Ascending aorta (tissue), 2 donors: ENCODE data around the gene HAL. TPM values are rescaled to one million over a fixed set of nuclear protein-coding genes. Genes with fewer than 3 reads are reported as not detected.

Experiments used
- DNase-seq, 2 donors: peaks; one replicate each; pipeline ENCODE4 v3.0.0-alpha.2; 2019; ENCODE audit warnings: low spot score in 2 of 2
- H3K27ac ChIP-seq, 2 donors: fragments of 200-600 bp; sonication (generic); one replicate each; pipeline ENCODE4 v1.5.1; 2016 to 2017; ENCODE audit warnings: mild to moderate bottlenecking in 1 of 2
- H3K27me3 ChIP-seq: fragments of 200-600 bp; sonication (generic); one replicate; pipeline ENCODE4 v1.5.1; 2017
- H3K36me3 ChIP-seq, 2 donors: fragments of 200-600 bp; sonication (generic); one replicate each; pipeline ENCODE4 v1.5.1; 2016
- H3K4me1 ChIP-seq, 2 donors: fragments of 200-600 bp; sonication (generic); one replicate each; pipeline ENCODE4 v1.5.1; 2016 to 2017; ENCODE audit warnings: mild to moderate bottlenecking in 1 of 2
- H3K4me3 ChIP-seq, 2 donors: fragments of 200-600 bp; sonication (generic); one replicate each; pipeline ENCODE4 v1.5.1; 2016 to 2017; ENCODE audit warnings: mild to moderate bottlenecking in 1 of 2
- H3K9me3 ChIP-seq, 2 donors: fragments of 200-600 bp; sonication (generic); one replicate each; pipeline ENCODE4 v1.5.1; 2016
- intact Hi-C: fragments of 100-400 bp; cut with DNase I; formaldehyde crosslinking; loops from one replicate; pipeline ENCODE4 v1.15.1; 2023
- total RNA-seq: library from RNA; depleted of rRNA; stranded (reverse); fragments of >200 nt; gene quantifications from one replicate; pipeline ENCODE4 v1.1.0, GENCODE V29; 2016
- TF ChIP-seq, protein P1 (sequence below), 3 experiments: fragments of 200-600 bp in 2 of 3; fragments of 450-650 bp in 1 of 3; sonication (generic) in 2 of 3; IDR thresholded peaks; one replicate each; pipeline ENCODE4 v1.5.1; 2016 to 2019; ENCODE audit warnings: antibody characterized with exemption in 3 of 3, mild to moderate bottlenecking in 1 of 3, moderate library complexity in 1 of 3

HAL gene
- total RNA-seq, 1 donor from 2014 or later, result 1.5 TPM

DNA sequence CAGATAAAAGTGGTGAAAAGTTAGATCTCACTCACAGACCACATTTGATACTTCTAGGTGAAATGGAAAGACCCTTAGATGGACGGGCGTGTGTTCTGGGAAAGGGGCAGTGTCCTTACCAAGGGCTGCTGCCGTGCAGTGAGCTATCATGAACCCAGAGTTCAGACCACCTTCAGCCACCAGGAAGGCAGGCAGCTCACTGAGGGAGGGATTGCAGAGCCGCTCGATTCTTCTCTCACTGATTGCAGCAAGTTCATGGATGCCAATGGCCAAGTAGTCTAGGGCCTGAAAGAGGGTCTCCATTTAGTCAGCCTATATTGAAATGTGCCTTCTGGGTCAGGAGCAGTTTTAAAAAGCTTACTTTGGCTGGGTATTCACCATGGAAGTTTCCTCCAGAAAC is 15.7 kb downstream of the HAL start:
- H3K4me1 ChIP-seq, result no peaks in the 10 kb centered on the region
- H3K27me3 ChIP-seq, result no peaks in the 10 kb centered on the region
- TF ChIP-seq, protein P1, sequence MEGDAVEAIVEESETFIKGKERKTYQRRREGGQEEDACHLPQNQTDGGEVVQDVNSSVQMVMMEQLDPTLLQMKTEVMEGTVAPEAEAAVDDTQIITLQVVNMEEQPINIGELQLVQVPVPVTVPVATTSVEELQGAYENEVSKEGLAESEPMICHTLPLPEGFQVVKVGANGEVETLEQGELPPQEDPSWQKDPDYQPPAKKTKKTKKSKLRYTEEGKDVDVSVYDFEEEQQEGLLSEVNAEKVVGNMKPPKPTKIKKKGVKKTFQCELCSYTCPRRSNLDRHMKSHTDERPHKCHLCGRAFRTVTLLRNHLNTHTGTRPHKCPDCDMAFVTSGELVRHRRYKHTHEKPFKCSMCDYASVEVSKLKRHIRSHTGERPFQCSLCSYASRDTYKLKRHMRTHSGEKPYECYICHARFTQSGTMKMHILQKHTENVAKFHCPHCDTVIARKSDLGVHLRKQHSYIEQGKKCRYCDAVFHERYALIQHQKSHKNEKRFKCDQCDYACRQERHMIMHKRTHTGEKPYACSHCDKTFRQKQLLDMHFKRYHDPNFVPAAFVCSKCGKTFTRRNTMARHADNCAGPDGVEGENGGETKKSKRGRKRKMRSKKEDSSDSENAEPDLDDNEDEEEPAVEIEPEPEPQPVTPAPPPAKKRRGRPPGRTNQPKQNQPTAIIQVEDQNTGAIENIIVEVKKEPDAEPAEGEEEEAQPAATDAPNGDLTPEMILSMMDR (IDR thresholded peaks at IDR 0.05), result no peak
- H3K27ac ChIP-seq, result no peak overlapping the region
- no peaks in the 10 kb centered on the region for H3K36me3 ChIP-seq
- no peak overlapping the region for H3K4me3 ChIP-seq
- intact Hi-C loops, result no loop called here
- DNase-seq, result no peak
- no peaks in the 10 kb centered on the region for H3K9me3 ChIP-seq

DNA sequence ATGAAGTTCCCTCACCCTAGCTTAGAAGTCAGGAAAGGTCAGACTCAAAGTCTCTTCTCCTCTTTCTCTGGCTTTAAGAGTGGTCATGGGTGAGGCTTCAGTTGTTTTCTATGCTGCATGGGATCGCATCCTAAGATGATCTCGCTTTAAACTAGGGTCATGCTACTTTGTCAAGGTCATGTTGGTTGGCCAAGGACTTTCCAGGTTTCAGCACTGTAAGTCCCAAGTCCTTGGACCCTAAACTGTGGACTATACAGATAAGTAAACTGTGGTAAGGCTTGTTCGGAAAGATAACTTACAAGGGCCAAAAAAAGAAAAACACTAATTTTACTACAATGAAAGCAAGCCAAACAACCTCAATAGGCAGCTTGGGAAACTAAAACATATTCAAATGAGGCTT is 17.4 kb downstream of the HAL start:
- TF ChIP-seq, protein P1 (IDR thresholded peaks at IDR 0.05), result no peak
- Histone ChIP-seq H3K27me3 (no peaks in the 10 kb centered on the region), H3K36me3 (no peaks in the 10 kb centered on the region), H3K9me3 (no peaks in the 10 kb centered on the region), H3K27ac (no peak overlapping the region), H3K4me3 (no peak overlapping the region), H3K4me1 (no peaks in the 10 kb centered on the region)
- no peak for DNase-seq
- intact Hi-C loops, result no loop called here

DNA sequence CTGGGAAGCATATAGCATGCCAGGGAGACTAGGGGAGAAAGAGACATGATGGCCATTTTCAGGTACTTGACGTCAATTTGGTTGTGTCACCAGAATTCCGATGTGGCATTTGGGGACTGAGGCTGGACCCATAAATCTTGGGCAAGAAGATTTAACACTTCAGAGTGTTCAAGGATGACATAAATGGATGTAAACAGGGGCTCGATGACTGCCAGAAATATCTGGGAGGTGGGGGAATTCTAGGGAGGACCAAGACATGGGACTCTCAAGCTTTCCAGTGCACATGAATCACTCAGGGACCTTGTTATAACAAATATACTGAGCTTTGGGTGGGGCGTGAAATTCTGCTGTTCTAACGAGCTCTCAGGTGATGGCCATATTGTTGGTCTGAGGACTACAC is 17.8 kb downstream of the HAL start:
- TF ChIP-seq, protein P1 (IDR thresholded peaks at IDR 0.05), result no peak
- intact Hi-C loops, result no loop called here
- Histone ChIP-seq H3K27me3 (no peaks in the 10 kb centered on the region), H3K4me1 (no peaks in the 10 kb centered on the region), H3K27ac (no peak overlapping the region), H3K36me3 (no peaks in the 10 kb centered on the region), H3K9me3 (no peaks in the 10 kb centered on the region), H3K4me3 (no peak overlapping the region)
- no peak for DNase-seq

DNA sequence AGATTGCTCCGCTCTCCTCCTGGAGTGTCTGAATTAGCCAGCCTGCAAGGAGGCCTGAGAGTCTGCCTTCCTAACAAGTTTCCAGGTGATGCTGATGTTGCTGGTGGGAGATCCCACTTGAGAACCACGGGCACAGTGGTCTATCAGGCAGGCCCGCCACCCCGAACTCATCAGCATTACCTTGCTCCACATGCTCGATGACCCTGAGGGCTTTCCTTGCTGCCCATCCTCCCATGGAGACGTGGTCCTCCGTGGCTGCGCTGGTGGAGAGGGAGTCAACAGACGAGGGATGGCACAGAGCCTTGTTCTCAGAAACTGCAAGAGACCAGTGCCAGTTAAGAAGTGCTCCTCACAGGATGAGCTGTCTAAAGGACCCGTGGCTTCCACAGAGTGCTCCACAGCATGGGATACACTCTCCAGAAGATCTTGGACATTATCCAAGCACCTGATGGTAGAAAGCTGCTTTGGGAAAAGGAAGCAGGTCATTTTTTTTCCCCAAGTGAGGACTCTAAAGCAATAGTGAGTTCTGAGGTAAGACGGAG is 18.3 kb downstream of the HAL start:
- Histone ChIP-seq H3K4me3 (no peak overlapping the region), H3K4me1 (no peaks in the 10 kb centered on the region), H3K27ac (no peak overlapping the region), H3K27me3 (no peaks in the 10 kb centered on the region), H3K36me3 (no peaks in the 10 kb centered on the region), H3K9me3 (no peaks in the 10 kb centered on the region)
- intact Hi-C loops, result no loop called here
- no peak for DNase-seq
- TF ChIP-seq, protein P1 (IDR thresholded peaks at IDR 0.05), result no peak

DNA sequence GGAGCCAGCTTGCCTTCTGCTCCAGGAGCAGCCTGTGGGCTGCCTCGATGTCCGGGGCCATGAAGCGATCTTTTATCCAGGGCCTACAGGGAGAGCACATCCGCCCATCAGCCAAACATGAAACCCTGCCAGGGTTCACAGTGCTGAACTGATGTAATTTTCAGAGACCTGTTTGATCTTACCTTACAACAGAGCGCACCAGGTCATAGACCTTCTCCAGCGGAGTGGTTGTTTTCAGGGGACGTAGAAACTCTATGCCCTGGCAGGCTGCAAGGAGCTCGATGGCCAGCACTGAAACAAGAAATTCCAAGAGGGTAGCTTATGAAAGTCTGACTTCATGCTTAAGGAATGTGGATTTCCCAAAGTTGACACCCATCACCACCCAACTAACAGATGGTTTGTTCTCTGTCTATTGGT is 19.7 kb downstream of the HAL start:
- Histone ChIP-seq H3K4me3 (no peak overlapping the region), H3K36me3 (no peaks in the 10 kb centered on the region)
- TF ChIP-seq, protein P1 (IDR thresholded peaks at IDR 0.05), result no peak

DNA sequence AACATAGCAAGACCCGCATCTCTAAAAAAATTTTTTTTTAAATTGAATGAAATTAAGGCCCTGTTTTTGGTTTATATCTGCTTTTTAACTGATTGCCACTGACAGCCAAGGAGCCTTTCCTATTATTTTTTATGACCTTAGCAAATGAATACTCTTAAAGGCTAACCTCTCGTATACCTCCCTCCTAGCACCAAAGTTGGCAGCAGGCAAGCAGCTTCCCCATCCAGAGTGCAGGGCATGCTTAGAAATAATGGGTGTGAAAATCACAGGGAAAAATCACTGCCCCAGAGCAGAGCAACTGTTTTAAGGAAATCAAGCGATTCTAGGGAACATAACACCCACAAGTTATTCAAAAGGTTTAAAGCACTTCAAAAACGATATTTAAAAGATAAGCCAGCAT is 20.7 kb downstream of the HAL start:
- Histone ChIP-seq H3K36me3 (no peaks in the 10 kb centered on the region), H3K4me1 (no peaks in the 10 kb centered on the region), H3K27me3 (no peaks in the 10 kb centered on the region), H3K9me3 (no peaks in the 10 kb centered on the region), H3K27ac (no peak overlapping the region), H3K4me3 (no peak overlapping the region)
- DNase-seq, result no peak
- intact Hi-C loops, result no loop called here
- TF ChIP-seq, protein P1 (IDR thresholded peaks at IDR 0.05), result no peak

More for the DNA sequence above, 19.7 kb downstream of the HAL start:
- intact Hi-C loops, result no loop called here
- Histone ChIP-seq H3K27ac (no peak overlapping the region), H3K9me3 (no peaks in the 10 kb centered on the region), H3K4me1 (no peaks in the 10 kb centered on the region), H3K27me3 (no peaks in the 10 kb centered on the region)
- DNase-seq, result no peak
